WERI-Rb-1 (cell line): ENCODE data around the gene RSRC2.
"Not testable (repeated sequence)": the region's sequence is repeated elsewhere in the genome, so short reads cannot be mapped to it uniquely, and the experiment has no call there.

ENCODE experiments used
- DNase-seq: peaks from one replicate; pipeline ENCODE4 v3.0.0-alpha.2; 2020
- H3K27ac ChIP-seq: fragments of 250-450 bp; sonication (Bioruptor Pico); 2 replicates; pipeline ENCODE4 v1.5.1; 2020; ENCODE audit warnings: mild to moderate bottlenecking, moderate library complexity
- H3K27me3 ChIP-seq: fragments of 250-450 bp; sonication (Bioruptor Pico); 2 replicates; pipeline ENCODE4 v1.5.1; 2021; ENCODE audit warnings: mild to moderate bottlenecking, low read depth, moderate library complexity; ENCODE audit not compliant: insufficient read depth, severe bottlenecking
- H3K36me3 ChIP-seq: fragments of 250-450 bp; sonication (Bioruptor Pico); 2 replicates; pipeline ENCODE4 v1.5.1; 2020; ENCODE audit warnings: mild to moderate bottlenecking, moderate library complexity
- H3K4me3 ChIP-seq: 2 replicates; pipeline ENCODE4 v1.5.1; 2011; ENCODE audit warnings: low read depth, mild to moderate bottlenecking, control low read depth, low read length
- H3K9me3 ChIP-seq: fragments of 250-450 bp; sonication (Bioruptor Pico); 2 replicates; pipeline ENCODE4 v1.5.1; 2021; ENCODE audit warnings: mild to moderate bottlenecking, moderate library complexity; ENCODE audit not compliant: severe bottlenecking
- CTCF ChIP-seq: IDR thresholded peaks from 2 replicates; pipeline ENCODE4 v1.5.1; 2011; ENCODE audit warnings: low read depth, mild to moderate bottlenecking, control low read depth, inconsistent platforms, low read length

The RSRC2 gene

GRCh38 chr12:122526683-122527477, at the start of gene RSRC2, which contains the start of gene KNTC1:
Gene RSRC2, minus strand, starts transcription at chr12:122526936. Its CDS starts 83 bp downstream, at chr12:122526853.
Gene KNTC1, plus strand, starts transcription at chr12:122527249. Its CDS starts 2,815 bp downstream, at chr12:122530064.
- H3K36me3 ChIP-seq = peaks cover 84% of the 10 kb centered on the region
- peak within 1 kb of the TSS; percentile 99 for H3K27ac ChIP-seq
- TF ChIP-seq CTCF = no peak
- peak within 1 kb of the TSS; percentile 98 for H3K4me3 ChIP-seq
- H3K27me3 ChIP-seq = no peaks in the 10 kb centered on the region
- DNase-seq = peak; percentile 99
- no peaks in the 10 kb centered on the region for H3K9me3 ChIP-seq

- Histone ChIP-seq H3K4me3 (no peak overlapping the region), H3K9me3 (no peaks in the 10 kb centered on the region), H3K27ac (peak overlapping the region; percentile 39), H3K36me3 (peaks cover 95% of the 10 kb centered on the region), H3K27me3 (no peaks in the 10 kb centered on the region)
- peak; percentile 70 for DNase-seq
- no peak for TF ChIP-seq CTCF
Observed at GRCh38 chr12:122571821-122572220, 45.1 kb upstream of the RSRC2 start.

- not testable (repeated sequence) for H3K9me3 ChIP-seq, DNase-seq, H3K4me3 ChIP-seq, H3K27me3 ChIP-seq, H3K27ac ChIP-seq
- H3K36me3 ChIP-seq = peaks cover 85% of the 10 kb centered on the region
Observed at GRCh38 chr12:122570006-122570405, 43.3 kb upstream of the RSRC2 start.

- H3K9me3 ChIP-seq = no peaks in the 10 kb centered on the region
- DNase-seq = no peak
- no peaks in the 10 kb centered on the region for H3K27me3 ChIP-seq
- H3K4me3 ChIP-seq = no peak overlapping the region
- no peak for TF ChIP-seq CTCF
- H3K27ac ChIP-seq = no peak overlapping the region
- H3K36me3 ChIP-seq = peaks cover 85% of the 10 kb centered on the region
Observed at GRCh38 chr12:122569288-122569687, 42.6 kb upstream of the RSRC2 start.

- H3K36me3 ChIP-seq = peaks cover 78% of the 10 kb centered on the region
- DNase-seq, H3K9me3 ChIP-seq, H3K27me3 ChIP-seq, H3K4me3 ChIP-seq, H3K27ac ChIP-seq: not testable (repeated sequence)
Observed at GRCh38 chr12:122566816-122567215, 40.1 kb upstream of the RSRC2 start.

- DNase-seq = no peak
- H3K27me3 ChIP-seq = no peaks in the 10 kb centered on the region
- no peak overlapping the region for H3K27ac ChIP-seq
- no peaks in the 10 kb centered on the region for H3K9me3 ChIP-seq
- H3K36me3 ChIP-seq = peaks cover 71% of the 10 kb centered on the region
- H3K4me3 ChIP-seq = no peak overlapping the region
- TF ChIP-seq CTCF = no peak
Observed at GRCh38 chr12:122563361-122563760, 36.6 kb upstream of the RSRC2 start.

- Histone ChIP-seq H3K27ac (no peak overlapping the region), H3K9me3 (no peaks in the 10 kb centered on the region), H3K4me3 (no peak overlapping the region), H3K27me3 (no peaks in the 10 kb centered on the region), H3K36me3 (peaks cover 73% of the 10 kb centered on the region)
- TF ChIP-seq CTCF = no peak
- no peak for DNase-seq
Observed at GRCh38 chr12:122560138-122560537, 33.4 kb upstream of the RSRC2 start.
